Measurements from ENCODE around the gene PDZRN4. TPM values are rescaled to one million over a fixed set of nuclear protein-coding genes. Genes with fewer than 3 reads are reported as not detected.

Gene PDZRN4
- total and polyA plus RNA-seq, 11 donors = 0.07 to 1.4 (median 0.12) TPM; not detected in 6

DNA sequence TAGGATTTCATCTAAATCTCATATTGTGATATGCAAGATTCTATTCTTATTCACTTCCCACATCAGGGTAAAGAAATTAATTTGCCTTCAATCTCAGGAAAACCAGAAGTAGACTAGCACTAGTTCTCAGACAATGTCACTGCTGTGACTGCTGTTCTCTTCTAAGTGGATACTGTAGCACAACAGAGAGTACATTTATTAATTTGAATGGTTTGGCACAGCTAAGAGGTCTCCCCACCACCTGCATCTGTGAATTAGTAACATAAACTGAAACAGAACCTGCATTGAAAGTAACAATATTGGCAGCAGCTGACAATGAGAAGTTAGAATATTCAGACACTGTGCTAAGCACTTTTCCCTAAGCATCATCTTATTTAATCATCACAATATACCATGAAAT is 253.1 kb downstream of the PDZRN4 start:
- Histone ChIP-seq H3K4me1 (no peaks in the 10 kb centered on the region), H3K9me3 (no peaks in the 10 kb centered on the region), H3K4me3 (no peak overlapping the region), H3K36me3 (no peaks in the 10 kb centered on the region), H3K27ac (no peak overlapping the region), H3K27me3 (no peaks in the 10 kb centered on the region)
- TF ChIP-seq POLR2A (IDR thresholded peaks at IDR 0.05) = no peak
- TF ChIP-seq, protein P1, sequence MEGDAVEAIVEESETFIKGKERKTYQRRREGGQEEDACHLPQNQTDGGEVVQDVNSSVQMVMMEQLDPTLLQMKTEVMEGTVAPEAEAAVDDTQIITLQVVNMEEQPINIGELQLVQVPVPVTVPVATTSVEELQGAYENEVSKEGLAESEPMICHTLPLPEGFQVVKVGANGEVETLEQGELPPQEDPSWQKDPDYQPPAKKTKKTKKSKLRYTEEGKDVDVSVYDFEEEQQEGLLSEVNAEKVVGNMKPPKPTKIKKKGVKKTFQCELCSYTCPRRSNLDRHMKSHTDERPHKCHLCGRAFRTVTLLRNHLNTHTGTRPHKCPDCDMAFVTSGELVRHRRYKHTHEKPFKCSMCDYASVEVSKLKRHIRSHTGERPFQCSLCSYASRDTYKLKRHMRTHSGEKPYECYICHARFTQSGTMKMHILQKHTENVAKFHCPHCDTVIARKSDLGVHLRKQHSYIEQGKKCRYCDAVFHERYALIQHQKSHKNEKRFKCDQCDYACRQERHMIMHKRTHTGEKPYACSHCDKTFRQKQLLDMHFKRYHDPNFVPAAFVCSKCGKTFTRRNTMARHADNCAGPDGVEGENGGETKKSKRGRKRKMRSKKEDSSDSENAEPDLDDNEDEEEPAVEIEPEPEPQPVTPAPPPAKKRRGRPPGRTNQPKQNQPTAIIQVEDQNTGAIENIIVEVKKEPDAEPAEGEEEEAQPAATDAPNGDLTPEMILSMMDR (IDR thresholded peaks at IDR 0.05) = no peak
- no peak for ATAC-seq
- intact Hi-C loops (cut with DNase I) = no loop called here
- no peak for DNase-seq

DNA sequence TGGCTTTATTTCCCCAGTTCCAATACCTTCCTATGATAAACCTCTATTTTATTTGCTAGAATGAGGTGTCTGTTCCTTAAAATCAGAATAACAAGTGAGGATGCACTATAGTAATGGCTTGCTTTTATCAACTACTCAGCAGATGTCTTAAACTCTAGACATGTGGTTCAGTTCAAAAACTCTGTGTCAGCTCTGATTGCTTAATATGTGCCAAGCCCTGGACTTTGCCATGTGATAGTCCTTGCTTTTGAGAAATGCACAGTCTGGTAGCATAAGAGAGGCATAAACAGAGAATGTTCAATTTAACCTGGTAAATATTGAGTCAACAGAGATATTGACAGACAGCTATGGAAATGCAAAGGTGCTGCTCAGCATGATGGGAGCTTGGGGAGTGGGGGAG is 254.8 kb downstream of the PDZRN4 start:
- Histone ChIP-seq H3K4me1 (no peaks in the 10 kb centered on the region), H3K36me3 (no peaks in the 10 kb centered on the region), H3K27me3 (no peaks in the 10 kb centered on the region), H3K27ac (no peak overlapping the region), H3K9me3 (no peaks in the 10 kb centered on the region), H3K4me3 (no peak overlapping the region)
- TF ChIP-seq, protein P1 (IDR thresholded peaks at IDR 0.05) = no peak
- TF ChIP-seq POLR2A (IDR thresholded peaks at IDR 0.05) = no peak
- intact Hi-C loops (cut with DNase I) = no loop called here
- DNase-seq = no peak
- no peak for ATAC-seq

DNA sequence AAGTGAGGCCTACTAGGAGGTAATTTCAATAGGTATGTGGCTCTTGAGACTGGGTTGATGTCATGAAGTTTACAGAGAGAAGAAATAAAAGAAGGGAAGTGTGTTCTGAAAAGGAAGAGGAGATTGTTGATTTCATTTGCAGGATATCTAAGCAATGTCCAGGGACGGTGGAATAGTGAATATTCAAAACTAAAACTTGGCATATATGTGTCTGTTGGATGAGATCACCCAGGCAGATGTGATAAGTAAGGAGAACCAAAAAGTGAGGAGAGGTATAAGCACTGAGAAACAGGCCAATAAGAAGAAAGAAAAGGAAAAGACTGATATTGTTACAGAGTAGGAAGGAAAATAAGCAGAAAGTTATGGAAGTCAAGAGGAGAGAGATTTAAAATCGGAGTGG is 255.6 kb downstream of the PDZRN4 start:
- H3K27me3 ChIP-seq = no peaks in the 10 kb centered on the region
- WGBS, 4 donors = 36 to 54% (median 39%) methylated on average over 2 of the region's 2 CpGs
- no peaks in the 10 kb centered on the region for H3K9me3 ChIP-seq
- intact Hi-C loops (cut with DNase I) = no loop called here
- ATAC-seq (no peak), DNase-seq (no peak)
- no peak overlapping the region for H3K4me3 ChIP-seq
- no peaks in the 10 kb centered on the region for H3K4me1 ChIP-seq
- TF ChIP-seq, protein P1 (IDR thresholded peaks at IDR 0.05) = no peak
- TF ChIP-seq POLR2A (IDR thresholded peaks at IDR 0.05) = no peak
- no peaks in the 10 kb centered on the region for H3K36me3 ChIP-seq
- H3K27ac ChIP-seq = no peak overlapping the region

DNA sequence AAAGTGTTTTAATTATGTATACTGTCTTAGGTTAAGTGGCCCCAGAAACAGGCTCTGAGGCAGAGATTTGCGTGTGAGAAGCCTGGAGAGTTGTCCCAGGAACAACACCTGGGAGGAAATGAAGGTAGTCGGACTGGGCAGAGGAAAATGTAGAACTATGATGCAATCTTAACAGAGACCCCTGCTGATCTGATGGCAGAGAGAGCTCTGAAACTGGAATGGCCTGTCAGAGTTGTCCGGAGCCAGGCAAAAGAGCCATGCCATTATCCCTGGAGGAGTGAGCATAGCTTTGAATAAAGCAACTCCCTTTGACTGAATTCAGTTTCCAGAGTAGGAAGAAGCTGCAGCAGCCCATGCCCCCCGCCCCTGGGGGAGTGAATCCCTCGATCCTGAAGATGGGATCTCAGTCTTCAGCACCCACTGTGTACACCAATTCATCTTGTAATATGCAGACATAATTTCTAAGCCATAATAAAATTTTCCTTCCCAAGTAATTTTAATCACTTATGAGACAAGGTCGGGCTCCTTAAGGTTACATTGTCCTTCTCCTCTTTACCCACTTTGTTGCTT is 264.8 kb downstream of the PDZRN4 start:
- TF ChIP-seq POLR2A (IDR thresholded peaks at IDR 0.05) = no peak
- TF ChIP-seq, protein P1 (IDR thresholded peaks at IDR 0.05) = no peak
- Histone ChIP-seq H3K36me3 (no peaks in the 10 kb centered on the region), H3K27ac (no peak overlapping the region), H3K4me3 (no peak overlapping the region), H3K9me3 (no peaks in the 10 kb centered on the region), H3K4me1 (no peaks in the 10 kb centered on the region), H3K27me3 (no peaks in the 10 kb centered on the region)
- WGBS, 4 donors = 51 to 85% (median 54%) methylated on average over 4 to 6 of the region's 6 CpGs
- ATAC-seq (no peak), DNase-seq (no peak)
- intact Hi-C loops (cut with DNase I) = no loop called here
